Measurements from ENCODE around the gene TSSK1B. TPM values are rescaled to one million over a fixed set of nuclear protein-coding genes. Genes with fewer than 3 reads are reported as not detected.
"Not testable (repeated sequence)": the region's sequence is repeated elsewhere in the genome, so short reads cannot be mapped to it uniquely, and the experiment has no call there.

TSSK1B gene
- polyA plus RNA-seq, 2 of the 4 experiments (the other 2 are of a cell fraction) = not detected

GRCh38 chr5:113404269-113404668 is 30.5 kb downstream of the TSSK1B start:
- no peaks in the 10 kb centered on the region for H3K4me1 ChIP-seq
- POLR2A ChIA-PET = no interaction called here
- ATAC-seq = no peak
- no peak for FAIRE-seq
- no peak overlapping the region for H3K4me2 ChIP-seq
- no peak overlapping the region for H3K4me3 ChIP-seq
- WGBS (ENCODE audit: missing lambda C conversion rate) = 47% methylated on average over 2 of the region's 2 CpGs
- H3K27ac ChIP-seq = no peak overlapping the region
- no peak for DNase-seq (ENCODE audit: low read depth in 1 of 2, low spot score in 1 of 2)
- no peaks in the 10 kb centered on the region for H3K9me3 ChIP-seq
- TF ChIP-seq NR3C1 (IDR thresholded peaks at IDR 0.05) (no peak), SMC3 (IDR thresholded peaks at IDR 0.05) (no peak), E2F6 (IDR thresholded peaks at IDR 0.05; ENCODE audit: borderline replicate concordance, low read depth) (no peak), ZSCAN20 (CRISPR knock-in tag; IDR thresholded peaks at IDR 0.05) (no peak), HOXB13 (CRISPR knock-in tag; IDR thresholded peaks at IDR 0.05; ENCODE audit: low read depth) (no peak), ZFP36 (IDR thresholded peaks at IDR 0.05; ENCODE audit: borderline replicate concordance, partially characterized antibody) (no peak), ELK1 (IDR thresholded peaks at IDR 0.05; ENCODE audit: low read depth, low read length) (no peak)
- CTCF ChIA-PET = interaction anchor here (0.9 to 1.5 kb wide), 2 partner anchors 11 to 202 kb away, joined by 3 read pairs; no protein-coding TSS in a partner anchor

- CTCF ChIA-PET = interaction anchor here (1.9 kb wide), 1 partner anchor 19 kb away, joined by 6 read pairs; no protein-coding TSS in a partner anchor
Measured at GRCh38 chr5:113397986-113398385, 36.8 kb downstream of the TSSK1B start.

GRCh38 chr5:113397046-113397445 is 37.7 kb downstream of the TSSK1B start:
- CTCF ChIA-PET = no interaction called here
- FAIRE-seq = no peak
- Histone ChIP-seq H3K4me1 (no peaks in the 10 kb centered on the region), H3K9me3 (no peaks in the 10 kb centered on the region), H3K4me2 (no peak overlapping the region), H3K27ac (no peak overlapping the region), H3K4me3 (no peak overlapping the region)
- WGBS (ENCODE audit: missing lambda C conversion rate) = 24% methylated on average over 3 of the region's 3 CpGs
- POLR2A ChIA-PET = no interaction called here
- TF ChIP-seq ESRRA (IDR thresholded peaks at IDR 0.05; ENCODE audit: borderline replicate concordance, low read length) (no peak), JUNB (IDR thresholded peaks at IDR 0.05) (no peak), E2F6 (IDR thresholded peaks at IDR 0.05; ENCODE audit: borderline replicate concordance, low read depth) (no peak), NPAS2 (CRISPR knock-in tag; IDR thresholded peaks at IDR 0.05; ENCODE audit: borderline replicate concordance) (no peak), TP53 (CRISPR knock-in tag; IDR thresholded peaks at IDR 0.05) (no peak), NR3C1 (IDR thresholded peaks at IDR 0.05) (no peak), HES2 (IDR thresholded peaks at IDR 0.05) (no peak), RAD21 (conservative IDR thresholded peaks at IDR 0.05 in 1 of 2, IDR thresholded peaks at IDR 0.05 in 1 of 2) (no peak), POLR2A (IDR thresholded peaks at IDR 0.05; ENCODE audit: low read length) (no peak)
- no peak for DNase-seq (ENCODE audit: low read depth in 1 of 2, low spot score in 1 of 2)
- no peak for ATAC-seq

More at GRCh38 chr5:113397986-113398385, 36.8 kb downstream of the TSSK1B start:
- H3K4me1 ChIP-seq; POLR2A ChIA-PET; FAIRE-seq; DNase-seq (ENCODE audit: low read depth in 1 of 2, low spot score in 1 of 2); H3K9me3 ChIP-seq; H3K4me2 ChIP-seq; H3K4me3 ChIP-seq; ATAC-seq; H3K27ac ChIP-seq: not testable (repeated sequence)
- 21% methylated on average over 4 of the region's 4 CpGs for WGBS (ENCODE audit: missing lambda C conversion rate)

GRCh38 chr5:113394658-113395057 is 40.1 kb downstream of the TSSK1B start:
- DNase-seq (ENCODE audit: low read depth in 1 of 2, low spot score in 1 of 2) = no peak
- Histone ChIP-seq H3K4me2 (no peak overlapping the region), H3K4me3 (no peak overlapping the region), H3K27ac (no peak overlapping the region), H3K4me1 (no peaks in the 10 kb centered on the region), H3K9me3 (no peaks in the 10 kb centered on the region)
- CTCF ChIA-PET = interaction anchor here (1.2 to 1.5 kb wide), 2 partner anchors 9 to 15 kb away, joined by 3 read pairs; no protein-coding TSS in a partner anchor
- WGBS (ENCODE audit: missing lambda C conversion rate) = 54% methylated on average over 2 of the region's 2 CpGs
- ATAC-seq = no peak
- POLR2A ChIA-PET = no interaction called here
- TF ChIP-seq MAFK (IDR thresholded peaks at IDR 0.05; ENCODE audit: partially characterized antibody) = no peak
- FAIRE-seq = no peak
